Placental pericyte (primary cell): Measurements from ENCODE around the gene SLC48A1. TPM values are rescaled to one million over a fixed set of nuclear protein-coding genes. Genes with fewer than 3 reads are reported as not detected.

ENCODE experiments used
- total RNA-seq: library from RNA; depleted of rRNA; stranded (reverse); fragments of >200 nt; gene quantifications from 2 replicates; pipeline ENCODE4 v1.2.3, GENCODE V29; 2012

Gene SLC48A1
- 6.4 and 12.3 TPM in 2 replicates for total RNA-seq

DNA sequence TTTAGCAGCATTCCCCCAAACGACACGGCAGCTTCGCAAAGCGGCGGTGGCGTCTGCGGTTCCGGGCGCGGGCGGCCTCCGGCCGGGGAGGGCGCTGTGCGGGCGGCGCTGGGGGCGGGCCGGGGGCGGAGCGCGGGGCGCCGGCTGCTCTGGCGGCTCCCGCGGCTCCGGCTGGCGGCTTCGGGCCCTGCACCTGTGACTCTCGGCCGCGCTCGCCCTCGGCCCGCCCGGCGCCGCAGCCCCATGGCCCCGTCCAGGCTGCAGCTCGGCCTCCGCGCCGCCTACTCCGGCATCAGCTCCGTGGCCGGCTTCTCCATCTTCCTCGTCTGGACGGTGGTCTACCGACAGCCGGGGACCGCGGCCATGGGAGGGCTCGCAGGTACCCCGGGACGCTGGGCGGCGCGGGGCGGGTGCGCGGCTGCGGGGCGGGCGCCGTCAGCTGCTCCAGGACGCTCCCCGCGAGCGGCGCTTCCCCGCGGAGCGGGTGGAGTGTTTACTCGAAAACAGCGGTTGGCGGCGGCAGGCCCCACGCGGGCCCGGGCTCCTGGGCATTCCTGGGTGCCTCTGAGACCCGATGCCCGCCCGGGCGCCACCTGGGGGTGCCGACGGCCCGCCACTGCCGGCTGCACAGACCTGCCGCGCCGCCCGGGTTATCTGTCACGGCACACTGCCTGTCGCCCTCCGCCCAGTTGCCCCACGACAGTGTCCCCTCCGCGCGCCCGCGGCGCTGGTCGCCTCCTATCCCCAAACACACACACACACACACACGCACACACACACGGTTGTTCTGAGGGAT is at the start of gene SLC48A1:
Gene SLC48A1 (plus strand): TSS at position 177 of the 796 bp plus-strand sequence. CDS start 67 bp downstream, at position 244.

DNA sequence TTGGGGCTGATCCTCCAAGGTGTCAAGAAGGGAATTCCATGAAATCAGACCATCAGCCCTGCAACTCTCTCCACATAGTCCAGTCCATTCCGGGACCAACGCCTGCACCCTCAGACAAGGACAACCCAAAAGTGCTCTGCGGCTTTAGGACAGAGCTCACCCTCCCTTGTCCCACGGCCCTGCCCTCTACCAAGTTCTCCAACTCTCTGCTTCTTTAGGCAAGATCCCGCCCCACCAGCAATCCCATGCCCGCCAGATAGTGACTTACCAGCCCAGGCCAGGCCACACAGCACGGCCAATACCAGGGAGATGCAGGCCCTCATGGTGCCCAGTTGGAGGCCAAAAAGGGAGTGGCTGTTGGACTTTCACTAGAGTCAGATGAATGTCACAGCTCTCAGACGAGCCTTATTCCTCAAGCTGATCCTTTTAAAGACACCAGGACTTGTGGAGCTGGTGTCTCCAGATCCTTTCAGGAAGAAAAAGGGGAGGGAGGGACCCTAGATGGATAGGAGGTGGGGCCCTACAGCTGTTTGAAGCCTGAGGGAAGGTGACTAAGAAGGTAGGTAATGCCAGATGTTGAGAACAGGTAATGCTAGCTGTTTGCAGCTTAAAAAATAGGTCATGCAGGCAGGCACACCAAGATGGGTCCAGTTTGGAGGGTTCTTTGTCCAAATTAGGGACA is 47.8 kb upstream of the SLC48A1 start, which contains the start of gene ENDOU:
Gene ENDOU (minus strand): TSS at position 400 of the 682 bp plus-strand sequence. CDS start 77 bp downstream, at position 323.

GRCh38 chr12:47758834-47759690 is 14.0 kb upstream of the SLC48A1 start, which contains the start of gene RAPGEF3:
Gene RAPGEF3 (minus strand): TSS chr12:47758880. CDS start chr12:47758556, 324 bp downstream.

DNA sequence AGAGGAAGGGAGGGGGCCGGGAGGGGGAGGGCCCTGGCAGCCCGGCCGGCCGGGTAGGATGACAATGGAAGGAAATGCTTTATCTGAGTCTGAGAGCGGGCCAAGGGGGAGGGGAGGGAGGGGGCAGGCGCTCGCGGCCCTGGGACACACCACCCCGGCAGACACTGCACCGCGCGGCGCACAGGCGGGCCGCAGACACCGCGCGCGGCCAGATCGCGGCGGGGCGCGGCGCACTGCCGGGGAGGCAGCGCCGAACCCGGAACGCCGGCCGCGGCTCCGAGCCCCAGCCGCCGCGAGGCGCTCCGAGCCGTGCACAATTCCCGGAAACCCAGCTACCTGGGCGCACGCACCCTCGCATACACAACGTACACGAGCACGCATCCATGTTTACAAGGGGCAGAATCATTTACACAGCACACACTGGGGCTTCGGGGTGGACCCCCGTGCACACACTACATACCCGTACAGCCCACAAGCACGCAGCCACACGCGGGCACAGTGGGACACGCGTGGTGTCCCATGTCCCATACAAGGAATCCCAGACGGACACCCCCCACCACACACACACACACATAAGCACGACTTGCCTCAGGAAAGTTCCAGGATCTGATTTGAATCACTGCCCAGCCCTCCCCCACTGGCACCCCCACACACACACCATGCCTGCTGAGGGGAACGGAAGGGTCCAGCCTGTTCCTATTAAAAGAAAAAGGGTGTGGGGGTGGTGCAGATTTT is 47.0 kb downstream of the SLC48A1 start, which contains the start of gene HDAC7:
Gene HDAC7 (minus strand): TSS at position 8 of the 735 bp plus-strand sequence. CDS start 118 bp downstream, outside the sequence.

Other genes with a start within 250 kb of the SLC48A1 start
- gene RPAP3, start 67.2 kb upstream of the SLC48A1 start, total RNA-seq, result 10.7 and 16.5 TPM in 2 replicates
- gene ENDOU, start 47.7 kb upstream of the SLC48A1 start, total RNA-seq, result under 0.01 TPM in 1 of 2 replicates, not detected in the other
- 2.0 and 3.4 TPM in 2 replicates for gene RAPGEF3, start 14.4 kb upstream of the SLC48A1 start, total RNA-seq
- gene HDAC7, start 46.7 kb downstream of the SLC48A1 start, total RNA-seq, result 38.7 and 60.4 TPM in 2 replicates
- 23.9 and 57.3 TPM in 2 replicates for gene VDR, start 131.8 kb downstream of the SLC48A1 start, total RNA-seq
- 62.2 and 107 TPM in 2 replicates for gene TMEM106C, start 190.4 kb downstream of the SLC48A1 start, total RNA-seq
- gene COL2A1, start 231.2 kb downstream of the SLC48A1 start, total RNA-seq, result 0.14 TPM in 1 of 2 replicates, not detected in the other